ENCODE measurements around the gene C17orf78.
"Not testable (repeated sequence)": the region's sequence is repeated elsewhere in the genome, so short reads cannot be mapped to it uniquely, and the experiment has no call there.

Gene C17orf78

GRCh38 chr17:37441369-37442014 is 65.7 kb downstream of the C17orf78 start:
- DNase-seq = not testable (repeated sequence)
